Osteoblast (primary cell): ENCODE measurements around the gene CHST13. TPM values are rescaled to one million over a fixed set of nuclear protein-coding genes. Genes with fewer than 3 reads are reported as not detected.

Experiments used
- DNase-seq: peaks from one replicate; pipeline ENCODE4 v3.0.0; 2011; ENCODE audit warnings: low spot score, mixed read lengths; ENCODE audit not compliant: insufficient read length; ENCODE audit errors: missing footprints
- H2AFZ ChIP-seq: 2 replicates; pipeline ENCODE4 v1.6.0; 2011; ENCODE audit warnings: mild to moderate bottlenecking, low read length
- H3K27ac ChIP-seq: 2 replicates; pipeline ENCODE4 v1.5.1; 2011; ENCODE audit warnings: mild to moderate bottlenecking, low read depth, low read length, moderate library complexity
- H3K27me3 ChIP-seq: 2 replicates; pipeline ENCODE4 v1.6.0; 2012; ENCODE audit warnings: mild to moderate bottlenecking, control low read depth, inconsistent platforms, low read length, moderate library complexity; ENCODE audit not compliant: insufficient read depth
- H3K36me3 ChIP-seq: 2 replicates; pipeline ENCODE4 v1.5.1; 2011; ENCODE audit warnings: mild to moderate bottlenecking, low read length, control low read depth, moderate library complexity; ENCODE audit not compliant: insufficient read depth
- H3K4me1 ChIP-seq: 2 replicates; pipeline ENCODE4 v1.5.1; 2011; ENCODE audit warnings: mild to moderate bottlenecking, low read length, control low read depth, moderate library complexity; ENCODE audit not compliant: insufficient read depth
- H3K4me2 ChIP-seq: 2 replicates; pipeline ENCODE4 v1.6.0; 2011; ENCODE audit warnings: mild to moderate bottlenecking, low read length; ENCODE audit not compliant: insufficient read depth
- H3K4me3 ChIP-seq: fragments of 200-600 bp; sonication (generic); 3 replicates; pipeline ENCODE4 v1.5.1; 2012; ENCODE audit warnings: mild to moderate bottlenecking, low read length, inconsistent platforms; ENCODE audit not compliant: insufficient read depth
- H3K79me2 ChIP-seq: 2 replicates; pipeline ENCODE4 v1.6.0; 2012; ENCODE audit warnings: mild to moderate bottlenecking, low read length, control low read depth, inconsistent platforms; ENCODE audit not compliant: insufficient read depth
- H3K9me3 ChIP-seq: 2 replicates; pipeline ENCODE4 v1.5.1; 2011; ENCODE audit warnings: low read depth, low read length, control low read depth
- H4K20me1 ChIP-seq: 2 replicates; pipeline ENCODE4 v1.6.0; 2012; ENCODE audit warnings: mild to moderate bottlenecking, low read length, control low read depth; ENCODE audit not compliant: insufficient read depth
- CTCF ChIP-seq: IDR thresholded peaks from 2 replicates; pipeline ENCODE4 v1.5.1; 2011; ENCODE audit warnings: mild to moderate bottlenecking, low read depth, low read length, moderate library complexity; ENCODE audit errors: extremely low read depth
- total RNA-seq: library from RNA; depleted of rRNA; stranded (reverse); fragments of >200 nt; gene quantifications from 2 replicates; pipeline ENCODE4 v1.2.3, GENCODE V29; 2012

The CHST13 gene
- total RNA-seq, 1 donor: under 0.01 TPM

- H4K20me1 ChIP-seq: no peaks in the 10 kb centered on the region
- H3K36me3 ChIP-seq: no peaks in the 10 kb centered on the region
- H3K79me2 ChIP-seq: no peaks in the 10 kb centered on the region
- no peaks in the 10 kb centered on the region for H3K4me1 ChIP-seq
- DNase-seq: peak; percentile 73
- no peak overlapping the region for H3K4me2 ChIP-seq
- H3K27me3 ChIP-seq: peaks cover 32% of the 10 kb centered on the region
- no peak overlapping the region for H2AFZ ChIP-seq
- no peak overlapping the region for H3K4me3 ChIP-seq
- H3K27ac ChIP-seq: no peak overlapping the region
- peak; percentile 26 for TF ChIP-seq CTCF
- no peaks in the 10 kb centered on the region for H3K9me3 ChIP-seq
These were observed 43.9 kb downstream of the CHST13 start for GRCh38 chr3:126567696-126568438.

- Histone ChIP-seq H3K36me3 (no peaks in the 10 kb centered on the region), H4K20me1 (no peaks in the 10 kb centered on the region), H3K27ac (no peak overlapping the region), H3K9me3 (no peaks in the 10 kb centered on the region), H2AFZ (no peak overlapping the region), H3K4me1 (no peaks in the 10 kb centered on the region), H3K4me2 (no peak overlapping the region), H3K27me3 (peaks cover 33% of the 10 kb centered on the region), H3K79me2 (no peaks in the 10 kb centered on the region), H3K4me3 (no peak overlapping the region)
- DNase-seq: no peak
- TF ChIP-seq CTCF: no peak
These were observed 44.9 kb downstream of the CHST13 start for GRCh38 chr3:126568776-126569342.

- Histone ChIP-seq H3K9me3 (no peaks in the 10 kb centered on the region), H3K4me3 (no peak overlapping the region), H3K36me3 (no peaks in the 10 kb centered on the region), H3K27ac (no peak overlapping the region), H4K20me1 (no peaks in the 10 kb centered on the region), H2AFZ (no peak overlapping the region), H3K79me2 (no peaks in the 10 kb centered on the region), H3K4me2 (no peak overlapping the region), H3K4me1 (no peaks in the 10 kb centered on the region), H3K27me3 (peaks cover 30% of the 10 kb centered on the region)
- DNase-seq: no peak
- no peak for TF ChIP-seq CTCF
These were observed 45.5 kb downstream of the CHST13 start for GRCh38 chr3:126569390-126569975.

GRCh38 chr3:126570103-126570541, 46.2 kb downstream of the CHST13 start:
- no peaks in the 10 kb centered on the region for H4K20me1 ChIP-seq
- no peaks in the 10 kb centered on the region for H3K36me3 ChIP-seq
- peaks cover 28% of the 10 kb centered on the region for H3K27me3 ChIP-seq
- peak; percentile 17 for TF ChIP-seq CTCF
- no peaks in the 10 kb centered on the region for H3K9me3 ChIP-seq
- peak; percentile 29 for DNase-seq
- H2AFZ ChIP-seq: no peak overlapping the region
- H3K4me3 ChIP-seq: no peak overlapping the region
- H3K79me2 ChIP-seq: no peaks in the 10 kb centered on the region
- H3K4me1 ChIP-seq: no peaks in the 10 kb centered on the region
- H3K4me2 ChIP-seq: no peak overlapping the region
- H3K27ac ChIP-seq: no peak overlapping the region
